Measurements from ENCODE around the gene USP7. TPM values are rescaled to one million over a fixed set of nuclear protein-coding genes. Genes with fewer than 3 reads are reported as not detected.
"Not testable (repeated sequence)": the region's sequence is repeated elsewhere in the genome, so short reads cannot be mapped to it uniquely, and the experiment has no call there.

USP7 gene
- polyA plus RNA-seq, 3 donors = 116 to 129 (median 124) TPM

DNA sequence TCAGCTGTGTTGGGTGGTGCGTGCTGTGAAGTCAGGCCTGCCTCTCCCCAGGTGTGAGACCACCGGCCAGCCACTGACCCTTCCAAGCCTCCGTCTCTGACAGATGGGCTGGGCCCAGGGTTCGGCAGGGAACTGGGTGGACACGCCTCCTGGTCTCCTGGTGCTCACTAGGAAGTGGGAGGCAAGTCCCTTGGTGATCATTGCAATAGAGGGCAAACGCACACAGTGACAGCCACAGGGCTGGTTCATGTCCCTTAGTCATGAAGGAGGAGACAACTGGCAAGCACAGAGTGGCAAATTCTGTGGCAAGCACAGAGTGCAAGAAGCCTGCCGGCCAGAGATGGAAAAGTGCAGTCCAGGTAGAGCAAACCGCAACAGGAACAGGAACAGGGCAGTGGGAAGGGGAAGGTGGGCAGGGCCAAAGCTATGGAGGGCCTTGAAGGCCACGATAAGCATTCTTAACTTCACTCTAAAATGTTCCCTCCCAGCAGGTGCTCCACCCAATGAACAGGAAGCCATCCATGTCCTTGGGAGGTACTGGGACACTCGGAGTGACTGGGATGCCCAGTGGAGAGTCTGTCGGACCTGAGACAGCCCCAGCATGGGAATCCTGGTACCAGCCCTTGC, 21.9 kb downstream of the USP7 start:
- DNase-seq (ENCODE audit: extremely low read depth in 1 of 11, low read depth in 9 of 11, low spot score in 4 of 11) = no peak

DNA sequence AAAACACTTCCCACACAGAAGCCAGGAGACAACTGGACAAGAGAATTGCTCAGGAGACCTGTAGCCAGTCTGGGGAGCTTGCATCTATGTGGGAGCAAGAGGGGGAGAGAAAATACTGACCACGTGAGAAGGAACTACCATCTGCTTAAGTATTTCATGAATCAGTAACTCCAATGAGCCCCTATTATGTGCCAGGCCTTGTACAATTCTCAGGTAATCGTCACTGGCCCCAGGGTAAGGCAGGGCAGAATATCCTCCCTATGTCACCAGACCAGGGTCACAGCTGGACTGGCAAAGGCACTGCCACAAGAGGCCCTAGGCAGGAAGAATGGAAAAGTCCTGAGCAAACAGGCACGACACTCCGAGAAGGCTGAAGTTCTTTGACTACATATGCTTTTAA, 25.9 kb downstream of the USP7 start:
- no peak for DNase-seq (ENCODE audit: extremely low read depth in 1 of 11, low read depth in 9 of 11, low spot score in 4 of 11)

DNA sequence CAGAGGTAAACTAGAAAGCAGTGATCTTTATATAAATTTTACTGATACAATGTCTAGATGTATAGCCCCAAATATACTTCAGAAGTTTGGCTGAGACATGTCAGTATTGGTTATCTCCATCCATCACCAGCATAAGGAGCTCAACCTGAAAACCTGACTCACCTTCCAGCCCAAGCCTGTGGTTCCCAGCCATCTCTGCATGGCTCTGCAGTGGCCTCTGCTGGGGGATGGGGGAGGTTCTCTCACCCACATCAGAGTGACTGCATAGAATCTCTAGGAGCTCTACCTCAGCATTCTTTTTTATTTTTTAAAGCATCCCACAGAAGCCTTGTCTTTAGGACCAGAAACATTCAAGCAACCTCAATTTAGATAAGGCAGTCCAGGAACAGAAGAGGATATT, 27.3 kb downstream of the USP7 start:
- no peak for DNase-seq (ENCODE audit: extremely low read depth in 1 of 11, low read depth in 9 of 11, low spot score in 4 of 11)

DNA sequence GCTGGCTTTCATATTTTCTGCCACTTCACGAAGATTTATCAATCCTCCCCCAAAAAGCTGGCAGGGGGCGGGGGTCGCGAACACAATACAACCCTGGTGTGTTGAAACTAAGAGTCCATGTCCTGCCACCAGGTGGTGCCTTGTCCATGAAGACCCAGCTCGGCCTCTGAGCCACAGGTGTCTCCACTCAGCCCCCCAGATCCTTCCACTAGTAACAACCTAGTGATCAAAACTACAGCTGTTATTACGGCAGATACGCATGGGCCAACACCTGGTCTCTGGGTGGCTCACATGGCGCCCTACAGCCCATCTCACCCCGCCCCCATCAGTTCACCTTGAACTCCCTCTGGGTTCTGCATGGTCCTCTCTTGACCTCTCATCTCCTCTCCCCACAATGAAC, 27.7 kb downstream of the USP7 start:
- DNase-seq (ENCODE audit: extremely low read depth in 1 of 11, low read depth in 9 of 11, low spot score in 4 of 11) = no peak

DNA sequence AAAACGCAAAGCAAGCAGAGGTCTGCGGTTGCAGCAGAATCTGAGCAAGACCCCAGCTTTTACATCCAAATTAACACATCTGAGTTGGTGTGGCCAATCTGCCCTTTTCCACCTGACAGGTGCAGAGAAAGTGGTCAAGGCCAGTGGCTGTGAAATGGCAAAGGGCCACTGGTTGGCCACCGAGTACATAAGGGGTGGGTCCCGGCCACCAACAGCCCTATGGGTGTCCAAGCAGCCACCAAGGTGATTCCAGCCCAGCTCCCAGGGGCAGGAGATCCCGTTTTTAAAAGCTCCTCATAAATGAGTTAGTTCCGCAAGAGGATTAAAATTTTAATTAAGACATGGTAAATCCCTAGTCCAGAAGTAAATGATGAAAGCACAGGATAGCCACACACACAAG, 29.1 kb downstream of the USP7 start:
- no peak for DNase-seq (ENCODE audit: extremely low read depth in 1 of 11, low read depth in 9 of 11, low spot score in 4 of 11)

DNA sequence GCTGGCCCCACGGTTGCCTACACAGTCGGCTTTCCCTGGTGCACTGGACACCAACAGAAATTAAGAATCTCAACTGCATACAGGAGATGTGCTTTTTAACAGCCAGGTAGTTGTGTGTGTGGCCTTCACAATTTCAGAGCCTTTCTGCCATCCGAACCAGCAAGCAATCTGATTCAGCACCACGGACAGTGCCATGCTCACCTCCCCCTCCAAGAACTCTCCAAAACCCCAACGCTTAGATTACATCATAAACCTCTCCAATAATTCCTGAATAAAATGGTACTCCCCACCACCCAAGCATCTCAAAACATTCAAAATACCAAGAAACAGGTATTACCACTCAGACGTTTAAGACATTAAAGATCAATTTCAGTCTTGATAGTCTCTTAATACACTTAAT, 31.8 kb downstream of the USP7 start:
- peak; percentile 35 to 78 (median 60) for DNase-seq (ENCODE audit: extremely low read depth in 1 of 11, low read depth in 9 of 11, low spot score in 4 of 11)

DNA sequence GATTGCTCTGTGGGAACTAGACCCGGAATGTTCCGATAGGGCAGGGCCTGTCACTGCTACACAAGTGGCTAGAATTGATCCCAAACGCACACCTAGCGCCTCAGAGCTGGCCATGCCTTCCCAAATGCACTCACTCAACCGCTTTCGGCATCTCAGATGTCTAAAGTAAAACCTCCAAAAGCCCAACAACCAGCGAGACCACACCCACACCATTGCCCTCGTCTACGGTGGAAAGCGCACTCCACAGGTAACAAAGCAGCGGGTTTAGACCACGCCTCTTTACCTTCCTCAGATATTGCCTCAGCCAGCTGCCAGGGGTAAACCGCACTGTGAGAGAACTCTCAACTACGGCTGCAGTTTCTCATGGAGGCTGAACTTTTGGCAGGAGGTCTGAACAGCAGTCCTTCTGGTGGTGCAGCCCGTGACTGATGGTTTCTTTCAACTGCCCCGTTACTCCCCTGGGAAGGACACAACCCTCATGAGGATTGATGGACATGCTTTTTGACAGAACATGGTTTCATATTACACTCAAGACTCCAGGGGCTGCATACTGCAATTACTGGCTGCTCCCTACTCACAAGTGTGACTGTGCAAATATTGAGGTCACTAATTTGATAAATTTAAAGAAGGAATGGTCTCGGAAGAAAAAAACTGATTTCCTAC, 34.5 kb downstream of the USP7 start:
- no peak for DNase-seq (ENCODE audit: extremely low read depth in 1 of 11, low read depth in 9 of 11, low spot score in 4 of 11)

DNA sequence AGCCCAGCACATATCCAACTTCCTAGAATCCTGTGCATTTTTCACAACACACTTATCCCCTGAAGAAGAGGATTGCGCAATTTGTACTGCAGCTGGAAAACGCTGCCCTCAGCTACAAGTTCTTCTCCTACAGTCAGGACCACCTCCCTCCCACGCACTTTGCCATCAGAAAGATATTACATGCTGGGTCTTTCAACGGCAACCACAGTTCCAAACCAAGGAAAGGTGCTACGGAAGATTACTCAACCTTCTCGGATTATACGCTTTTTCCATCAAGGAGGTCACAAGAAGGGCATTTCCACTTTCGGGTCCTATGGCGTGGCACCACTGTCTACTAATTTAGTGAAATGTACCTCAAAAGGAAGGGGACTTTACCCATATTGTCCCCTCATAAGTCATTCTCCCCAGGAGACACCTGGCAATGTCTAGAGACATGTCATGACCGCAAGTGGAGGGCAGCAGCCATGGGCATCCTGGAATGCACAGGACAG, 35.2 kb downstream of the USP7 start:
- no peak for DNase-seq (ENCODE audit: extremely low read depth in 1 of 11, low read depth in 9 of 11, low spot score in 4 of 11)

DNA sequence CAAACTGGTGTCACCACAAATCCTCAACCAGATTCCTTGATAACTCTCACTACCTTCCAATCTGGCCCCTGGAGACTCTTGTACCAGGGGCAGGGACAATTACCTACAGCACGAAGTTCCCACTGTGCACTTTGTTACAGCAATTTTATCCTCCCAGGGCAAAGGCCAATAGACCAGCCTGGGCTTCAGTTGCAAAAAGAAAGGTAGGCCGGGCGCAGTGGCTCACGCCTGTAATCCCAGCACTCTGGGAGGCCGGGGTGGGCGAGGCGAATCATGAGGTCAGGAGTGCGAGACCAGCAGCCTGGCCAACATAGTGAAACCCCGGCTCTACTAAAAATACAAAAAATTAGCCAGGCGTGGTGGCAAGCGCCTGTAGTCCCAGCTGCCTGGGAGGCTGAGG, 36.9 kb downstream of the USP7 start:
- DNase-seq (ENCODE audit: extremely low read depth in 1 of 11, low read depth in 9 of 11, low spot score in 4 of 11) = no peak

DNA sequence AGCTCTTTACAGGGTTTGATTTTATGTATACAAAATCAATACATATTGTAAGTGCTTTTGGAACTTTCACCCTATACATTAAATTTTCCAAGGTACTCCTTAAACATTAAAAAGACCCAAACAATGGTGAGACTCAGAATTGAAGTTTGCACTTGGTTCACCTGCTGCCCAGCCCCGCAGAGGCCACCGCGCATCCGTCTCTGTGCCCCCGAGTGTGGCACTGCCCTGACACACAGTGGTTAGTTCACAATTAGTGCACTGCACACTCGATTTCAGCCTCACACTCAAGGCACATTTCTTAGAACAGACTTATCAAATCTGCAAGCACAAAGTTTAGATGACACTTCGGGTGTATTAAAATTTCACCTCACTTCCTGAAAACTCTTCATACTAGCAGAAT, 38.3 kb downstream of the USP7 start:
- no peak for DNase-seq (ENCODE audit: extremely low read depth in 1 of 11, low read depth in 9 of 11, low spot score in 4 of 11)

DNA sequence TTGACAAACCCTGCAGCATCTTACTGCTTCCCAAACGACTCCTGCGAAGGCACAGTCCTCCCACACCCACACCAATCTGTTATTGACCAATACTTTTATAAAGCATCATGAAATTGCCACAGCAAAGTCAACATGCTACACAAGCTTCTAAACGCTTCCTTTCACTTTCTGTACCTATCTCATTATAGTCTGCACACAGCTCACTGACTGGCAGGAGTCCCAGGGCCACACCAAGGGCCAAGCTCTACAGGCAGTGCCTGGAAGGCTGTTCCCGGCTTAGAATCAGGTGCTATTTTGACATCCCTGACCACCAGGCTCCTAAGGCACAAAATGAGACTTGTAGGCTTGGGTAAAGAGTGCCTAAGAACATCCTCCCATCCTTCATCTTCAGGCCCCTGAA, 39.5 kb downstream of the USP7 start:
- DNase-seq (ENCODE audit: extremely low read depth in 1 of 11, low read depth in 9 of 11, low spot score in 4 of 11) = no peak

DNA sequence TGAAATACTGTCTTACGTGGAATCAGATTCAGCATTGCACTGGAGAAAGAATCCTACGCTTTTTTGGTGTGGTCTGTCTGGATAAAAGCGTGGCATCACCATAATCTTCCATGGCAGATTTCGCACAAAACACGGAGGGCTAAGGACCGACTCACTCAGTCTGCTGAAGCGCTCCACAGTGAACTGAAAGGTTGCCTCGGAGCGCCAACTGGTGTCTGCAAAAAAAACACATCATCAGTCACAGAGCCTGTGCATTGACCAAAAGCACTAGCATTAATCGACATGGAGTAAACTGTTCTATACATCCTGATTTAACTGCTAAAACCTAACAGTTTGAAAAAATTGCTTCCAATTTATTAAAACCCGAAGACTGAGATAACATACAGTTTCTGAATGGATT, 40.5 kb downstream of the USP7 start:
- no peak for DNase-seq (ENCODE audit: extremely low read depth in 1 of 11, low read depth in 9 of 11, low spot score in 4 of 11)

DNA sequence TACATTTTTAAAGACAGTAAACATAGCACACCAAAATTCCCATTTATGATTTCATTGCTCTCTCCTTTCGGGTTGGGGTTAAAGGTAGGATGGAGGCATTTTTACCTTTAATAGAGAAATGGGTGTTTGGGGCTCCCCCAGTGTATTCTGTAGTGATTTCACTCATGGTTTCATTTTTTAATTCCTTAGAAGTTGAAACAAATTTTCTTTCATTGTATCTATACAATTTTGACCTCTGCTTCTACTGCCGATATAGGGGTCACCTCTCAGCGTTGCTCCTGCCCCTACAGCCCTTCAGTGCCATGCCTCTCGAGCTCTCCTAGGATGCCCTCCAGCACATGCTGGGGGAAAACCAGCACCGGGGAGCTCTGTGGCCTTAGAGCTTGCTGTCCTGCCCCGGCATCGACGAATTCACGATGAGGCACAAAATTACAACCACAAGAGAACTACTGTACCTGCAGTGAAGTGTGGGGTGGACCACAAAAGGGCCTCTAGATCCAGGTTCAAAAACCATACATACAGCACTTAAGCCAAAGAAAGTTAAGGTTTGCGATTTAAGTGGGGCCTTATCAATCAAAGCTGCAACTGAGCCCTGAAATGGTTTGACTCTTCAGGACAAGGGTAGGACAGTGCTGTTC, 42.2 kb downstream of the USP7 start:
- no peak for DNase-seq (ENCODE audit: extremely low read depth in 1 of 11, low read depth in 9 of 11, low spot score in 4 of 11)

DNA sequence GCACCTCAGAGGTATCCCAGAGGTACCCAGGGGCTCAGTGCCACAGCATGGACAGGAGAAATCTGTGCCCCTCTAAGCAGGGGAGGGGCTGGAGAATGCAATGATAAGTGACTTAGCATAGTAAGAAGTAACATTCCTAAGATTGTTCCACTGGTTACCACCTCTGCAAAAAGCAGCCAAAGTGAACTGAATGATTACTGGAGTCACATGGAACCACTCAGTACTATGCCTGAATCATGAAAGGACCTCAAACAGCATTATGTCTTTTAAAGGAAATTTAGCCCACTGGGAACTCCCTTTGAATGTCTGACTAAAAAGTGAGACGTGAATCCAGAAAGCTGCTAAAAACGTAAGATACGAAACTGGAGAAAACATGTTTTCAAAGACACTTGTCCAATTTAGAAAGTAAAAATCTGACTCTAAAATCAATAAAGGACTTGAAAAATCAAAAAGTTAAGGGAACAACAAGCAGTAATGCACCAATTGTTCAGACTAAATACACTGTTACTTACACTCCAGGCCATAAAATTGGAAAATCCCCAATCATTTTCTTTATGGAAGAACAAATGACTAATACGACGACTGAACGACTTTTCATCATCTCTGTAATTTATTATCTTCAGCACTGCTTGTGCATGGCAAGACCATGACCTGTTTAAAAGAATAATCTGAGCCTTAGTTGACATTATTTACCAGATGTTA, 42.9 kb downstream of the USP7 start:
- DNase-seq (ENCODE audit: extremely low read depth in 1 of 11, low read depth in 9 of 11, low spot score in 4 of 11) = no peak

DNA sequence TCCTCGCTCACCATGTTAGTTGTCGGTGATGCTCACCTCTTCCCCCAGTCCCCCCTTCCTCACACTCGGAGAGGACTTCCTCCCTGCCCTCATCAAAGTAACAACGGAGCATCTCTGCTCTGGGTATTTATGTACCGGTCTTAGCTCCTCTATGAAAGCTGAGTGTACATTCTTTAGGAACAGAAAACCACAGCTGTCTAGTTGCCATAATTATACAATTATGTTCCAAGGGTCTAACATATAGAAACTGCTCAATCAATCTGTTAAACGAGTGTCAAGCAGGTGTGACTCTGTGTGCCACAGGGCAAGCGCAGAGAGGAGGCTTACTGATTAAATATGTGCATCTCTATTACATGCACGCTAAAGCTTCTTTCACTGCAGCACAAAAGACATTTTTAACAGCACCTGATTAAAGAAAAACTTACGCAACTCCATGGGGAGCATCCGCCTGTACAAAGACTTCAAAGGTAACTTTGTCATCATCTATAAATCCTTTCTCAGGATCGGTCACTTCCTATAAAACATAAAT, 43.7 kb downstream of the USP7 start:
- no peak for DNase-seq (ENCODE audit: extremely low read depth in 1 of 11, low read depth in 9 of 11, low spot score in 4 of 11)

DNA sequence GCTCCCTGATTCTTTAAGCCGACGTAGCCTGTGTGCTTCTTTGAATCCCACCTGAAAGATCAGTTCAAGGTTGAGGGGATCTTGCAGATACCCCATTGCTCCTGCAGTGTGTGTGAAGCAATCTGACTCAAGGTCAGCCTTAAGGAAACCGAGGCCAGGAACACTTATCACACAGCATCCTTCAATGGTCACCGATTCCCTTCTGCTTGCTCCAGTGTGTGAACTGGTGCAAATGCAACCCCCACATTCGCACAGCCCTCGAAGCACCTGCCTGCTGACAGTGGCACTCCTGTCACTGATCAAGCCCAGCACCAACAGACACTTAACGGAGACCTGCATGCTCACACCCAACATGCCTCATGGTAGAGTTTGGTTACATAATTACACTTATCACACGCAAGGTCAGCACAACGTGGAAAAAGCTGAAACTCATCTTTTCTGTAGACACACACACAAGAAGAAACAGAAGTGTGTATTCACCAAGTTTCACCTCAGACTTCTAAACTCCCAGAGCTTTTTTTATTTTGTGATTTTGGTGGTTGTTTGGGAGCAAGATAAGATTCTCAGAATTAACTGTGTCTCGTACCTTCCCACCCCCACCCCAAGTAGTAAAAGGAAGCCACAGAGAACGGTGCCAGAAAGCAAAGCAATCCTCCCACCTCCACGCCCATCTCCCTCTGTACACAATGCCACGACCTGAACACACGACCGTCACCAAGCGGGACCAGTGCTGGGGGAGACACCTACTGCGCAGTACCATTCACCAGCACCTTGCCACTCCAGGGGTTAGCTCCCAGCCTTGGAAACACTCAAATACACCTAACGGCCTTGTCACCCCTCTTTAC, 44.4 kb downstream of the USP7 start:
- no peak for DNase-seq (ENCODE audit: extremely low read depth in 1 of 11, low read depth in 9 of 11, low spot score in 4 of 11)

DNA sequence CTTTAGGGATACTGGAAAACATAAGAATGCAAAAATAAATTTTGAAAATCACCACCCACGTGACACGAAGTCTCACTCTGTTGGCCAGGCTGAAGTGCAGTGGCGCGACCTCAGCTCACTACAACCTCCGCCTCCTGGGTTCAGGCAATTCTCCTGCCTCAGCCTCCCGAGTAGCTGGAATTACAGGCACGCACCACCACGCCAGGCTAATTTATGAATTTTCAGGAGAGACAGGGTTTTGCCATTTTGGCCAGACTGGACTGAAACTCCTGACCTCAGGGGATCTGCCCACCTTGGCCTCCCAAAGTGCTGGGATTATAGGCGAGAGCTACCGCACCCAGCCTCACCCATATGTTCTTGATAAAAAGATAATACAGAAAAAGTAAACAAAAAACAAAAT, 46.4 kb downstream of the USP7 start:
- DNase-seq (ENCODE audit: extremely low read depth in 1 of 11, low read depth in 9 of 11, low spot score in 4 of 11) = not testable (repeated sequence)

DNA sequence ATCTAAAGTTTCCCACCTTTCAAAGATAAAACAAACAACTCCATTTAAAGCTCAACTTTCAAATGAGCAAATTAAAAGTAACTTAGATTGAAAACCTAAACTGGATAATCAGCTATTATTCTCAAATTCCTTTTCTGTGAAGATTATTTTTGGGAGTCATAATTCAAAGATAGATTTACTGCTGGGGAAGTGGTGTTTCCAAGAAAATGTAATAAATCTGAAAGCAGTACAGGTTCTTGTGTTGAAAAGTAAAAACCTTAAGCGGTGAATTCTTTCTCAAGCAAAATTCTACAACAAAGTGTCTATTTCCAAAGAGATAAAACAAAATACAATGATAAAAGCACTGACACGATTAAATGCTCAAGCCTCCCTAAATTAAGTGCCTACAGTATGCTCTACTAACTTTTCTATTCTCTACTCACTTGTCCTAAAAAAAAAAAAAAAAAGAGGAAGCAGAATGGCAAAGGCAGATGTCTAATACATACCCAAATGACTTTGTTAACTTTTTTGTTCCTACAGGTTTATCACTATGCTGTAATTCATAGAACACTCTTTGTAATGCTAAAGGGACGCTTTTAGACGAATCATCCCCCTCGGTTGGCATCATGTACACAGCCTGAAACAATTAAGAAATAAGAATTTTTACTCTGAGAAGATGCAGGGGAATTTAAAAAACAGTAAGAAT, 47.0 kb downstream of the USP7 start:
- no peak for DNase-seq (ENCODE audit: extremely low read depth in 1 of 11, low read depth in 9 of 11, low spot score in 4 of 11)

Measured in renal cortex interstitium (tissue), 11 donors.